ENCODE results near the gene PACS2. TPM values are rescaled to one million over a fixed set of nuclear protein-coding genes. Genes with fewer than 3 reads are reported as not detected.

The PACS2 gene
- total RNA-seq, 2 experiments from 2014 or later, result 57.7 to 61.5 TPM

DNA sequence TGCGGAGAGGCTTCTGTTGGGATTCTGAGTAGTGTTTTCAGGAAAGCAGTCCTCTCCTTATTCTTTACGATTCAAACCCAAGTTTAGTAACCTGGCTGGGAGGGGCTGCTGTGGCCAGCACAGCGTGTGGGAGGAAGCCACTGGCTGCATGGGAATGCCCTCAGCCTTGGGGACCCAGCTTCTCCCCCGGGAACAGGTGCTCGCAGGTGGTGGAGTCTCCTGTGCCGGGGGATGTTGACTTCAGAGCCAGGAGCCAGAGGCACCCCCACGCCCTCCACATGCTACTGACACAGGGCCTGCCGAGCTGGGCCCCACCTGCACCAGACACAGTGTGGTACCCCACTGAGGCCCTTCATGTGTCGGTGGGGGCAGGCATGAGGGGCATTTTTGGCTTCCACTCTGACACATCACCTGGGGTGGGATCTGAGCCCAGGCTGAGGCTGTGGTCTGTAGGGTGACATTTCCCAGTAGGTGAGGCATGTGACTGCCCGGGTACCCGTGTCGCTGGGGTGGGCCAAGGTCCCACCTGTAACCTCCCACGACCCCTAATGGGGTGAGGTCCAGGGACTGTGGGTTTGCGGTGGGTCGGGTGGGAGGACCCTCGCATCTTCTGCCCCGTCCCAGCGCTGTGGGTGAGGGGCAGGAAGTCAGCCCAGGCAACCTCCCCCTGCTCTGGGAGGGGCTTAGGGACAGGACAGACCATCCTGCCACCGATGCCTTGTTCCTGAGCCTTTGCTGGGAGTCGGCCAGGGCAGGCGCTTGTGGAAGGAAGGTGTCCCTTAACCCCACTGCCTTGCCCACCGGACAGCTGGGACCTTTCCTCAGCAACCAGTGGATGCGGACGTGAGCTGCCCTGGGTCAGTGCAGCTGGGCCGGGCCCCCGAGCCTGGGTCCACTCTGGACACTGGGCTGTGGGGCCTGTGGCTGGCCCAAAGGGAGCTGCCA, 131.6 kb downstream of the PACS2 start:
- ATAC-seq (ENCODE audit: poor library complexity), result no peak
- POLR2A ChIA-PET, result interaction anchor here (1.5 kb wide), 1 partner anchor 15 kb away, joined by 3 read pairs; no protein-coding TSS in a partner anchor
- Mint-ChIP-seq H3K27me3 (no peaks in the 10 kb centered on the region), H3K4me3 (no peak overlapping the region), H3K9me3 (no peaks in the 10 kb centered on the region), H3K27ac (no peak overlapping the region), H3K36me3 (ENCODE audit: low read depth) (peaks cover 12% of the 10 kb centered on the region), H3K4me1 (ENCODE audit: low read depth) (no peaks in the 10 kb centered on the region)
- DNase-seq, result no peak
- Histone ChIP-seq H3K4me1 (ENCODE audit: insufficient read depth, low read length) (peaks cover 7% of the 10 kb centered on the region), H3K9me3 (ENCODE audit: control insufficient read depth in 1 of 2, insufficient read depth in 1 of 2, low read length in 2 of 2) (no peaks in the 10 kb centered on the region), H3K4me3 (ENCODE audit: low read length) (no peak overlapping the region), H3K36me3 (ENCODE audit: insufficient read depth, low read length) (peaks cover 12% of the 10 kb centered on the region), H3K27ac (ENCODE audit: low read depth in 1 of 2, low read length in 2 of 2) (no peak overlapping the region), H3K27me3 (ENCODE audit: control insufficient read depth in 1 of 2, insufficient read depth in 2 of 2, low read length in 2 of 2) (no peaks in the 10 kb centered on the region)
- TF ChIP-seq, protein P1, sequence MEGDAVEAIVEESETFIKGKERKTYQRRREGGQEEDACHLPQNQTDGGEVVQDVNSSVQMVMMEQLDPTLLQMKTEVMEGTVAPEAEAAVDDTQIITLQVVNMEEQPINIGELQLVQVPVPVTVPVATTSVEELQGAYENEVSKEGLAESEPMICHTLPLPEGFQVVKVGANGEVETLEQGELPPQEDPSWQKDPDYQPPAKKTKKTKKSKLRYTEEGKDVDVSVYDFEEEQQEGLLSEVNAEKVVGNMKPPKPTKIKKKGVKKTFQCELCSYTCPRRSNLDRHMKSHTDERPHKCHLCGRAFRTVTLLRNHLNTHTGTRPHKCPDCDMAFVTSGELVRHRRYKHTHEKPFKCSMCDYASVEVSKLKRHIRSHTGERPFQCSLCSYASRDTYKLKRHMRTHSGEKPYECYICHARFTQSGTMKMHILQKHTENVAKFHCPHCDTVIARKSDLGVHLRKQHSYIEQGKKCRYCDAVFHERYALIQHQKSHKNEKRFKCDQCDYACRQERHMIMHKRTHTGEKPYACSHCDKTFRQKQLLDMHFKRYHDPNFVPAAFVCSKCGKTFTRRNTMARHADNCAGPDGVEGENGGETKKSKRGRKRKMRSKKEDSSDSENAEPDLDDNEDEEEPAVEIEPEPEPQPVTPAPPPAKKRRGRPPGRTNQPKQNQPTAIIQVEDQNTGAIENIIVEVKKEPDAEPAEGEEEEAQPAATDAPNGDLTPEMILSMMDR (IDR thresholded peaks at IDR 0.05), result no peak
- intact Hi-C loops (cut with DNase I, micrococcal nuclease), result no loop called here
- CTCF ChIA-PET, result no interaction called here

DNA sequence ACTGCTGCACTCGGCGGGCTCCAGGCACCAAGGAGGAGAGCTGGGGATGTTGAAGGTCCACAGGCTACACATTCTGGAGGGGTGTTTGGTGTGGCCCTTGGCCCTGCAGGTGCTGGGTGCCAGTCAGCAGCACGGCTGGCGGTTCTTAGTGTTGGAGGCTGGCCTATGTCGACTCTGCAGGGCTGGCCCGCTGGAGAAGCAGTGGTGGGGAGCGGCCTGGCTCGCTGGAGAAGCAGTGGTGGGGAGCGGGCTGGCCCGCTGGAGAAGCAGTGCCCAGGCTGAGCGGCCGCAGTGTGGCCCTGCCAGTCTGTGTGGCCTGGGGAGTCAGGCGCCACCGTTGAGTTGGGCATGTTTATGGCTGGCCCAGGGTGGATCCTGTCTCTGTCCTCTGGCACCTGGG, 132.4 kb downstream of the PACS2 start:
- ChIA-PET POLR2A (interaction anchor here (1.5 to 2.1 kb wide), 2 partner anchors 16 to 43 kb away, joined by 3 to 14 read pairs; no protein-coding TSS in a partner anchor), CTCF (no interaction called here)
- no peak overlapping the region for H3K27ac ChIP-seq (ENCODE audit: low read depth in 1 of 2, low read length in 2 of 2)
- DNase-seq (no peak), ATAC-seq (ENCODE audit: poor library complexity) (no peak)
- peaks cover 7% of the 10 kb centered on the region for H3K4me1 ChIP-seq (ENCODE audit: insufficient read depth, low read length)
- H3K27me3 ChIP-seq (ENCODE audit: control insufficient read depth in 1 of 2, insufficient read depth in 2 of 2, low read length in 2 of 2), result no peaks in the 10 kb centered on the region
- no peaks in the 10 kb centered on the region for H3K9me3 Mint-ChIP-seq
- no peaks in the 10 kb centered on the region for H3K4me1 Mint-ChIP-seq (ENCODE audit: low read depth)
- peaks cover 14% of the 10 kb centered on the region for H3K36me3 ChIP-seq (ENCODE audit: insufficient read depth, low read length)
- no peaks in the 10 kb centered on the region for H3K9me3 ChIP-seq (ENCODE audit: control insufficient read depth in 1 of 2, insufficient read depth in 1 of 2, low read length in 2 of 2)
- TF ChIP-seq, protein P1 (IDR thresholded peaks at IDR 0.05), result no peak
- no peak overlapping the region for H3K27ac Mint-ChIP-seq
- peaks cover 9% of the 10 kb centered on the region for H3K36me3 Mint-ChIP-seq (ENCODE audit: low read depth)
- no peak overlapping the region for H3K4me3 ChIP-seq (ENCODE audit: low read length)
- no peaks in the 10 kb centered on the region for H3K27me3 Mint-ChIP-seq
- no peak overlapping the region for H3K4me3 Mint-ChIP-seq
- intact Hi-C loops (cut with DNase I, micrococcal nuclease), result loop anchor here in 1 of 2 experiments (1.0 kb wide), 1 partner anchor 74 kb away; no protein-coding TSS in a partner anchor

Other genes with a start within 250 kb of the PACS2 start
- gene GPR132, start 249.3 kb upstream of the PACS2 start, total RNA-seq, result 10 to 100 TPM; 64.4 to 66.7 TPM
- 1 to 10 TPM in 1 of 2 experiments, under 1 TPM in 1; 0.66 to 1.3 TPM for gene JAG2, start 146.0 kb upstream of the PACS2 start, total RNA-seq
- 1 to 10 TPM; 9.0 to 9.2 TPM for gene NUDT14, start 133.4 kb upstream of the PACS2 start, total RNA-seq
- 10 to 100 TPM; 36.9 to 37.6 TPM for gene BTBD6, start 66.2 kb upstream of the PACS2 start, total RNA-seq
- gene BRF1, start 13.7 kb upstream of the PACS2 start, total RNA-seq, result 10 to 100 TPM; 77.4 to 77.7 TPM
- gene TEX22, start 83.8 kb downstream of the PACS2 start, total RNA-seq, result 1 to 10 TPM; 1.3 to 2.8 TPM
- 100 to 1,000 TPM; 107 to 113 TPM for gene MTA1, start 105.1 kb downstream of the PACS2 start, total RNA-seq
- 10 to 100 TPM; 62.5 to 68.3 TPM for gene CRIP2, start 160.1 kb downstream of the PACS2 start, total RNA-seq
- 100 to 1,000 TPM; 250 to 258 TPM for gene CRIP1, start 172.1 kb downstream of the PACS2 start, total RNA-seq
- gene TEDC1, start 176.5 kb downstream of the PACS2 start, total RNA-seq, result 100 to 1,000 TPM; 102 to 108 TPM
- gene TMEM121, start 211.8 kb downstream of the PACS2 start, total RNA-seq, result 1 to 10 TPM; 1.6 to 1.7 TPM

Data from CD4-positive, alpha-beta T cell (primary cell).